Stimulated activated CD8-positive, alpha-beta memory T cell treated with anti-CD3 and anti-CD28 coated beads, Interleukin-7, amount 100 ng/mL, for 48 hours (primary cell): ENCODE measurements around the gene MRPS10.
"Not testable (repeated sequence)": the region's sequence is repeated elsewhere in the genome, so short reads cannot be mapped to it uniquely, and the experiment has no call there.

ENCODE experiments used
- DNase-seq, 2 donors: peaks; one replicate each; pipeline ENCODE4 v3.0.0-alpha.2; 2020; ENCODE audit warnings: low read depth in 1 of 2; ENCODE audit errors: extremely low read depth in 1 of 2

The MRPS10 gene

GRCh38 chr6:42211726-42212125 is 5.9 kb downstream of the MRPS10 start:
- no peak for DNase-seq

DNA sequence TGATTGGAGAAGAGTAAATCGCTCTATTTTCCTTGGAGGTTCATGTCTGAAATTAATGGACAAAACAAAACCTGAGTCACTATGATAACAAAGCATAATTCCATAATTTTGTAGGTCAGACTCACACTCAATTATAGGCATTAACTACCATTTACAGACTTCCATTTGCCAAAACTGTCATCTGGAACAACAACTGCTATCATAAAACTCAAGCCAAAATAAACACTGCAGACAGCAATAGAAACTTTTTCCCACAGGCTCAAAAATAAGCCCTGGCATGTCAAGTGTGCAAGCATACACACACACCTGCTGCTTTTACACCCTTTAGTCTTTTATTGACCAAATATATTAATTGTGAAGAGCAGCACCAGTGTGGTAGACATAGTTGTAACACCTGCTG is 7.1 kb downstream of the MRPS10 start:
- DNase-seq, result no peak

DNA sequence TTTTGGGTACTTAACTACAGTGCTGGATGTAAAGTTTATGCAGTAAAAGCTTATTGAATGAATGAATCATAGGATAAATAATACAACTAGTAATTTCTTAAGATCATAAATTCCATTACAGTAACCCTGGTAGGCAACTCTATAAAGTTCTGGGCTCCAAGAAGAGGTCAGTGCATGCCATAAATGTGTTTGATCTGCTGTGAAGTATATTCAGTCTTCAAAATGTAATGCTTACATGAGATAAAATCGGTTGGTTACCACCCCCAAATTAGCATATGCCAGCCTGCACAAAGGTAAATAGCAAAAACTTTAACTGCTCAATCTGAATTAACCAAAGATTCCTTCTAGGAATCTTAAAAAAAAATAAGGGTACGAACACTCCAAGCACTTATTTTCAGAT is 10.1 kb downstream of the MRPS10 start:
- DNase-seq, result not testable (repeated sequence)

GRCh38 chr6:42204768-42205282 is 12.8 kb downstream of the MRPS10 start:
- DNase-seq, result no peak

GRCh38 chr6:42203183-42203582 is 14.5 kb downstream of the MRPS10 start:
- no peak for DNase-seq

- DNase-seq, result not testable (repeated sequence)
These were observed 15.3 kb downstream of the MRPS10 start for GRCh38 chr6:42202131-42202915.

GRCh38 chr6:42201382-42201781 is 16.3 kb downstream of the MRPS10 start:
- DNase-seq, result no peak

DNA sequence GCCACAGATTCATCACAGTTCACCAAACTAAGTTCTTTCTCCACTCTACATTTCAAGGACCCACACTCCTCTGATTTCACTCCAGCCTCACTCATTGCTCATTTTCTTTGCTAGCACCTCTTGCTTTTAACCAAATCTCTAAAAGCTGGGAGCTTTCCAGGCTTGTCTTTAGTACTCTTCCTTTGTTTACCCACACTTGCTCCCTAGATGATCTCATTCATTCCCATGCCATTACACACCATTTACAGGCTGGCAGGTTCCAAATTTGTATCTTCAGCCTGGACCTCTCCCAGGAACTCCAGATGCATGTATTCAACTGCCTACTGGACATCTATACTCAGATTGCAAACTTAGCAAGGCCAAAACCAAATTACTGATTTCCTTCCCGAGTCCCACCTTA is 17.6 kb downstream of the MRPS10 start:
- no peak for DNase-seq

- no peak for DNase-seq
These were observed 18.3 kb downstream of the MRPS10 start for GRCh38 chr6:42199106-42199981.

- DNase-seq, result no peak
These were observed 19.9 kb downstream of the MRPS10 start for GRCh38 chr6:42197555-42198362.

GRCh38 chr6:42195415-42195814 is 22.2 kb downstream of the MRPS10 start:
- DNase-seq, result no peak

DNA sequence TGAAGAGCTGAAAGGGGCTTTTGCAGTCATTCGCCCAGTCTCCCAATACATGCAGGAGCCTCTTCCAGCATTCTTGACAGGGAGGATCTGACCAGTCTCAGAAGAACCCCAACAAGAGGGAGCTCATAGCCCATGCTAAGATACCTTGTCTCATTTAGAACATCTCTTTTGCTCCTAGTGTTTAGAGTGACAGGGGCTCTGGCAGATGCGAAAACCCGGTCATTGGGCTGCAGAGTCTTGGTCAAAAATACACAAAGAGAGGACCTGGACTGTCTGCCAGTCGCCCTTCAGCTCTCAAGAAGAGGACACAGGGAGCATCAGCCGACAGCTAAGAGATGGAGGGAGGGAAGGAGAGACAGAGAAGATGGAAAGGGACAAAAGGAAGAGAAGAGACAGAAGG is 23.6 kb downstream of the MRPS10 start:
- no peak for DNase-seq

DNA sequence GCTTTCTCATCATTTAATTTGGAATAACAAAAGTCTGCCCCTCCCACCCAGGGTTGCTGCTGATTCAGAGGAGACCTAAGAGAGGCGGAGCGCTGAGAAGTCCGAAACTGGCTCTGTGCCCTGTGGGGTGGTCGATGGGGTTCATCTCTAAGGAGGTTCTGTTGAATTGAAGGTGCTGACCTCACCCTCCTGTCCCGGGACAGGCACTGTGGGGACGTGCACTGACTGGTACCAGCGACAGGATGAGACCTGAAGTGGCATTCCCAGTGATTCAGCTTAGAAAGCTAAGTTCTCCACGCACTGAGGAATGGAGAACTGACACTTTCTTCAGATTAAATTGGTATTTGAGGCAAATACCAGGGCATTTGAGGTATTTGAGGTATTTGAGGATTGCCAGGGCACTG is 24.2 kb downstream of the MRPS10 start:
- no peak for DNase-seq

DNA sequence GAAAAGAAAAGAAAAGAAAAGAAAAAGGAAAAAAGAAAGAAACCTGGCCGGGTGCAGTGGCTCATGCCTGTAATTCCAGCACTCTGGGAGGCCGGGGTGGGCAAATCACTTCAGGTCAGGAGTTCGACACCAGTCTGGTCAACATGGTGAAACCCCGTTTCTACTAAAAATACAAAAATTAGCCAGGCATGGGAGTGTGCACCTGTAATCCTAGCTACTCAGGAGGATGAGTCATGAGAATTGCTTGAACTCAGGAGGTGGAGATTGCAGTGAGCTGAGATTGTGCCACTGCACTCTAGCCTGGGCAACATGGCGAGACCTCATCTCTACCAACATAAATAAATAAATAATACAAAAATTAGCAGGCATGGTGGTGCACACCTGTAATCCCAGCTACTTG is 25.3 kb downstream of the MRPS10 start:
- DNase-seq, result not testable (repeated sequence)

DNA sequence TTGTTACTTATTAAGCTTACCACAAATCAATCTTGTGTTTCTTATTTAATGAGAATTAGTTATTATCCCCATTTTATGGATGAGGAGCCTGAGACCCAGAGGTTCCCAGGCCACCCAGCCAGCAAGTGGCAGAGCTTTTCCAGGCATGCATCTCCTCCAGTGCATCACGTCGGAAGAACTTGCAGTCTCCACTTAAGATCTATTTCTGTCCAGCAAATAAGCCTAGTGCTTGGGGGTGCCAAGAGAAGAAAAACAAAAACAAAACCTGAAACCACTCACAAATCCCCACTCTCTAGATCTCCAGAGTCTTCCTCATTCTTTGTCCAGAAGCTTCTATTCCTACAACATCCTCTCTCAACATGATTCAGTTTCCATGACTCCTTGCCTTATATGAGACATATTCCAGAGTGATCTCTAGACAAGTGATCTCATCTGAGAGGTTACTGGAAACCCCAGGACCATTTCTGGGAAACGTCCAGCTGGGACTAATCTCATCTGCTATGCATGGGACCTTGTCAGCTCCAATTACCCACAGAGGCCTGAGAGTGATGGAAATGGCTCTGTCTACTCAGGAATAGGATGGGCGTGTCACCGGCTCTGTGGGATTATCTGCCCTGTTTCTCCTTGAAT is 27.0 kb downstream of the MRPS10 start:
- DNase-seq, result no peak

- DNase-seq, result no peak
These were observed 29.3 kb downstream of the MRPS10 start for GRCh38 chr6:42188406-42188805.

DNA sequence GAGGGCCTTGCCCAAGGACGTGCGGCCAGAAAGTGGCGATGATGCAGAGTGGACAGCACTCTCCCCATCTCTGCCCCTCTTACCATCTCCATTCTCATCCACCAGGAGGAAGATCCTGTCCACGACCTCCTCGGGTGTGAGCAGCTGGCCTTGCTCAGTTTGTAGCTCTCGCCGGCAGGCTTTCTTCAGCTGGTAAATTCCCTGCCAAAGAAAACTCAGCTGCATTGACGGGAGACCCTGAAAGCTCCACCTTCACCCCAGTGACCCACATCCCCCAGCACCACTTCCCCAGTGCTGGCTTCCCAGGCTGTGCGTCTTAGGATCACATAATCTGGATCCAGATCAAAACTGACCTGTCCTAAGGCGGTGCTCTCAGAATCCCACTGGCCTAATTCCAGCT is 32.1 kb downstream of the MRPS10 start:
- no peak for DNase-seq

DNA sequence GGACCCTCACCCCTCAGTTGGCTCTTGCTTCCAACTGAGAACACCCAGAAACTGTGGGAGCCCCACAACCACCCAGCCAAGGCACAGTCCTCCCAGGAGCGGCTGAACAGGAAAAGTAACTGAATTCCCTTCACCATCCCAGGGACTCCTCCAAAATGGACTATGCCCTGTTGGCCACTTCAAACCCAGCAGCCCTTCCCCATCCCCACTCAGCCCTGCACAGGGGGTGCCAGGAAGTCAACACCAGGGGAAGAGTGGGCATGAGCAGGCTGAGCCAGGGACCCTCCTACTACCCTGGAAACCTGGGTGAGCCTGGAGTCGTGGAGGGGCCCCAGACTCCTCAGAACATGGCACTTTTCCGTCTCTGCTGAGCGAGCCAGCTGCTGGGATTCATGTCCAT is 33.2 kb downstream of the MRPS10 start:
- no peak for DNase-seq

DNA sequence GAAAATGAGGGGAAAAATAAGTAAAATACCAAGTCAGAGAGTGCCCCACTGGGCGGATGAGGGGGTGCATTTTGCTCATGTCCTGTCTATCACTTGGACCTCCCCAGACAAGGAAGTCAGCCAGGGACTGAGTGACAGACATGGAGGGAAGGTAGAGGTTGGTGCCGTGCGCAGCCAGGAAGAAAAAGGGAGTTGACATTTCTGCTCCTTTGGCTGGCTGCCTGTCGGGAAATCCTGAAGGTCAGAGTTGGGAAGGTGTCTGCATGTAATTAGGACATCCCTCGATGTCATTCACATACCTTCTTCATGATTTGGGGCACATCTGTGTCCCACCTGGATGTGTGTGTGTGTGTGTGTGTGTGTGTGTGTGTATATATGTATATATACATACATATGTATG is 35.6 kb downstream of the MRPS10 start:
- DNase-seq, result no peak

GRCh38 chr6:42179945-42180313 is 37.7 kb downstream of the MRPS10 start:
- peak in 1 of 2 donors; percentile 29 for DNase-seq
